Right ventricle myocardium superior (tissue), 1 donor: ENCODE results near the gene CDKN3. TPM values are rescaled to one million over a fixed set of nuclear protein-coding genes. Genes with fewer than 3 reads are reported as not detected.
"Not testable (repeated sequence)": the region's sequence is repeated elsewhere in the genome, so short reads cannot be mapped to it uniquely, and the experiment has no call there.

Experiments
- ATAC-seq: fragments of 200-7000 bp; cut with Tn5 transposase; one replicate; pipeline ENCODE4 v1.9.1; 2020; ENCODE audit warnings: mild to moderate bottlenecking; ENCODE audit not compliant: poor library complexity
- DNase-seq: peaks from one replicate; pipeline ENCODE4 v3.0.0-alpha.2; 2020
- intact Hi-C: fragments of 100-400 bp; cut with DNase I; formaldehyde crosslinking; loops from one replicate; pipeline ENCODE4 v1.11.2; 2022
- total RNA-seq: library from RNA; stranded (reverse); fragmentation: NEBNext Ultra II Directional; extraction: Animal tissue kit (Norgen Biotek cat#: 25700); gene quantifications from one replicate; pipeline ENCODE4 v1.2.1, GENCODE V29; 2021
- donor health status: DM: no; HTN: yes; CAD: no; lungs with severe emphysema.

CDKN3 gene
- total RNA-seq, 1 donor from 2014 or later: 5.2 TPM

GRCh38 chr14:54443981-54444380, 47.2 kb downstream of the CDKN3 start:
- ATAC-seq (no peak), DNase-seq (no peak)
- intact Hi-C loops: no loop called here

- intact Hi-C loops: no loop called here
- no peak for DNase-seq
- no peak for ATAC-seq
These were observed 47.9 kb downstream of the CDKN3 start for GRCh38 chr14:54444681-54445080.

GRCh38 chr14:54446161-54446693, 49.4 kb downstream of the CDKN3 start:
- DNase-seq (no peak), ATAC-seq (no peak)
- intact Hi-C loops: no loop called here

- intact Hi-C loops: no loop called here
- DNase-seq (no peak), ATAC-seq (peak; percentile 39)
These were observed 50.5 kb downstream of the CDKN3 start for GRCh38 chr14:54447231-54447692.

GRCh38 chr14:54450535-54450934, 53.7 kb downstream of the CDKN3 start:
- no peak for ATAC-seq
- intact Hi-C loops: no loop called here
- DNase-seq: no peak

- ATAC-seq (no peak), DNase-seq (no peak)
- intact Hi-C loops: no loop called here
These were observed 54.4 kb downstream of the CDKN3 start for GRCh38 chr14:54451121-54451601.

- no peak for ATAC-seq
- no peak for DNase-seq
- intact Hi-C loops: no loop called here
These were observed 55.2 kb downstream of the CDKN3 start for GRCh38 chr14:54451961-54452360.

- intact Hi-C loops: no loop called here
- no peak for DNase-seq
- ATAC-seq: no peak
These were observed 56.4 kb downstream of the CDKN3 start for GRCh38 chr14:54453252-54453651.

- DNase-seq, intact Hi-C loops, ATAC-seq: not testable (repeated sequence)
These were observed 57.2 kb downstream of the CDKN3 start for GRCh38 chr14:54453990-54454389.

- ATAC-seq: no peak
- intact Hi-C loops: no loop called here
- DNase-seq: no peak
These were observed 58.6 kb downstream of the CDKN3 start for GRCh38 chr14:54455363-54455762.

GRCh38 chr14:54456820-54457608, 60.2 kb downstream of the CDKN3 start:
- ATAC-seq, DNase-seq, intact Hi-C loops: not testable (repeated sequence)

GRCh38 chr14:54457609-54457996, 60.8 kb downstream of the CDKN3 start:
- intact Hi-C loops: no loop called here
- no peak for DNase-seq
- no peak for ATAC-seq

- ATAC-seq, intact Hi-C loops, DNase-seq: not testable (repeated sequence)
These were observed 61.7 kb downstream of the CDKN3 start for GRCh38 chr14:54458536-54458935.

- intact Hi-C loops: no loop called here
- no peak for ATAC-seq
- DNase-seq: no peak
These were observed 62.3 kb downstream of the CDKN3 start for GRCh38 chr14:54459106-54459505.

- ATAC-seq (no peak), DNase-seq (no peak)
- intact Hi-C loops: no loop called here
These were observed 65.2 kb downstream of the CDKN3 start for GRCh38 chr14:54462048-54462447.

- ATAC-seq: no peak
- no peak for DNase-seq
- intact Hi-C loops: no loop called here
These were observed 68.8 kb downstream of the CDKN3 start for GRCh38 chr14:54465654-54466053.

GRCh38 chr14:54467280-54467679, 70.5 kb downstream of the CDKN3 start:
- no peak for DNase-seq
- intact Hi-C loops: no loop called here
- ATAC-seq: no peak
